Superior temporal gyrus (tissue), 1 donor: ENCODE results near the gene KRTAP10-7.
"Not testable (repeated sequence)": the region's sequence is repeated elsewhere in the genome, so short reads cannot be mapped to it uniquely, and the experiment has no call there.

ENCODE experiments used
- DNase-seq: peaks from one replicate; pipeline ENCODE4 v3.0.0-alpha.2; 2016; ENCODE audit errors: extremely low spot score

The KRTAP10-7 gene

DNA sequence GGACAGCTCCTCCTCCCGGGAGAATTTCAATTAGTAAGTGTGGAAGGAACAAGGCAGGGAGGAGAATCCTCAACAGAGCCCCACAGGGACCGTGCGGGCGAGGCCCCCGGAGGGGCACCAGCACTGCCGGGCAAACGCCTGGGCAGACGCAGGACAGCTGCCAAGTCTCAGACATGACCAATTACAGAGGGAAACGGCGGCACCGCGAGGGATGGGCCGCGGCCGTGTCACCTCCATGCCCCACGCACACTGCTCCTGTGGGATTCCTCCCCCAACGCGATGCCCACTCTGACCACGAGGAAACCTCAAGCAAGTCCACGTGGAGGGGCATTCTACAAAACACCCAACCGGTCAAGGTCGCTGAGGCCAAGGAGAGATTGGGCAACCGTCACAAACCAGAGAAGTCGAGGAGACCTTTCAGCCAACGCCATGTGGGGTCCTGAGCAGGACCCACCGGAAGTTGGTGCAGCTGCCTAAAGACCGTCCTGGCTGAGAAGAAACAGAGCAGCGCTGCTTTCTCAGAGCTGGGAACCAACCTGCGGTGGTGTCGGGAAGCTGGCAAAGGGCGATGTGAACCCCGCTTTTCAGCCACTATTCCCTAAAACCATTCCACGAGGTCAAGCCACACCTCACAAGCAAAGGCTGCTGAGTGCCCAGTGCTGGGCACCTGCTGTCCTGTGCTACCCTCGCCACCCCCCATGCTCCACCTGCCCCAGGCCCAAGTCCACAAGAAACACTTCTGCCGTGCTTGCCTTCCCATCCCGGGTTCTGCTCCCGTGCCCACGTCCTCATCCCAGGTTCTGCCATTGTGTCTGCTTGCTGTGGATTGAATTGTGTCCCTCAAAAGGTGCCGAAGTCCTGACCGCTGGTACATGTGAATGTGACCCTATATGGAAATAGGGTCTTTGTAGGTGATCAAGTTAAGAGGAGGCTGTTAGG, 28.3 kb upstream of the KRTAP10-7 start:
- DNase-seq, result no peak

DNA sequence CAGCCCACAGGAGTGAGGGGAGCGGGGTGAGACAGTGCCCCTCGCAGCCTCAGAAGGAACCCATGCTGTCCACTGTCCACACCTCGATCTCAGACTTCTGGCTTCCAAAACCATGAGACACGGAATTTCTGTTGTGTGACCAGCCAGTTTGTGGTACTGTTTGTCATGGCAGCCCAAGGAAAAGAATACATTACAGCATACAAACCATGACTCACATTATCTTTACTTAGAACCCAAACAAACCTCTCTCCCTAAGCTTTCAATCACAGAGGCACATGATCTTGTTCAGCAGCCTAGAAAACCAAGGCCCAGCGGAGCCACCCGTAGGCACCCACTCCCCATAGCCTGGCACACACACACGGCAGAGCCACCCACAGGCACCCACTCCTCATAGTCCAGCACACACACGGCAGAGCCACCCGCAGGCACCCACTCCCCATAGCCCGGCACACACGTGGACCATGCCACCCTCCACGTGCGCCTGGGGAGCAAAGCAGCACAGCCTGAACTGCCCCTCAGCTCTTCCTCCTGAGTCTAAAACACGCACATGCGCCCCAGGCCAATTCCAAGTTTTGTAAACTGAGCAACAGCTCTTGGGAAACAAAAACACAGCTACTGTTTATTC, 27.3 kb upstream of the KRTAP10-7 start:
- peak; percentile 10 for DNase-seq

DNA sequence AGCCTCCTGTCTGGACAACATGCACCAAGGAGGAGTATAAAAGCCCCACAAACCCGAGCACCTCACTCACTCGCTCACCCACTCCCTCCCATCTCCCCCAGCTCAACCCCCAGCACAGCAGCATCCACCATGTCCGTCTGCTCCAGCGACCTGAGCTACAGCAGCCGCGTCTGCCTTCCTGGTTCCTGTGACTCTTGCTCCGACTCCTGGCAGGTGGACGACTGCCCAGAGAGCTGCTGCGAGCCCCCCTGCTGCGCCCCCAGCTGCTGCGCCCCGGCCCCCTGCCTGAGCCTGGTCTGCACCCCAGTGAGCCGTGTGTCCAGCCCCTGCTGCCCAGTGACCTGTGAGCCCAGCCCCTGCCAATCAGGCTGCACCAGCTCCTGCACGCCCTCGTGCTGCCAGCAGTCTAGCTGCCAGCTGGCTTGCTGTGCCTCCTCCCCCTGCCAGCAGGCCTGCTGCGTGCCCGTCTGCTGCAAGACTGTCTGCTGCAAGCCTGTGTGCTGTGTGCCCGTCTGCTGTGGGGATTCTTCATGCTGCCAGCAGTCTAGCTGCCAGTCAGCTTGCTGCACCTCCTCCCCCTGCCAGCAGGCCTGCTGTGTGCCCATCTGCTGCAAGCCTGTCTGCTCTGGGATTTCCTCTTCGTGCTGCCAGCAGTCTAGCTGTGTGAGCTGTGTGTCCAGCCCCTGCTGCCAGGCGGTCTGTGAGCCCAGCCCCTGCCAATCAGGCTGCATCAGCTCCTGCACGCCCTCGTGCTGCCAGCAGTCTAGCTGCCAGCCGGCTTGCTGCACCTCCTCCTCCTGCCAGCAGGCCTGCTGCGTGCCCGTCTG, 26.6 kb upstream of the KRTAP10-7 start, which contains the start of gene KRTAP10-4:
KRTAP10-4 (plus strand) TSS at position 100 of the 827 bp plus-strand sequence; CDS start at position 130, 30 bp downstream.
- DNase-seq, result not testable (repeated sequence)

DNA sequence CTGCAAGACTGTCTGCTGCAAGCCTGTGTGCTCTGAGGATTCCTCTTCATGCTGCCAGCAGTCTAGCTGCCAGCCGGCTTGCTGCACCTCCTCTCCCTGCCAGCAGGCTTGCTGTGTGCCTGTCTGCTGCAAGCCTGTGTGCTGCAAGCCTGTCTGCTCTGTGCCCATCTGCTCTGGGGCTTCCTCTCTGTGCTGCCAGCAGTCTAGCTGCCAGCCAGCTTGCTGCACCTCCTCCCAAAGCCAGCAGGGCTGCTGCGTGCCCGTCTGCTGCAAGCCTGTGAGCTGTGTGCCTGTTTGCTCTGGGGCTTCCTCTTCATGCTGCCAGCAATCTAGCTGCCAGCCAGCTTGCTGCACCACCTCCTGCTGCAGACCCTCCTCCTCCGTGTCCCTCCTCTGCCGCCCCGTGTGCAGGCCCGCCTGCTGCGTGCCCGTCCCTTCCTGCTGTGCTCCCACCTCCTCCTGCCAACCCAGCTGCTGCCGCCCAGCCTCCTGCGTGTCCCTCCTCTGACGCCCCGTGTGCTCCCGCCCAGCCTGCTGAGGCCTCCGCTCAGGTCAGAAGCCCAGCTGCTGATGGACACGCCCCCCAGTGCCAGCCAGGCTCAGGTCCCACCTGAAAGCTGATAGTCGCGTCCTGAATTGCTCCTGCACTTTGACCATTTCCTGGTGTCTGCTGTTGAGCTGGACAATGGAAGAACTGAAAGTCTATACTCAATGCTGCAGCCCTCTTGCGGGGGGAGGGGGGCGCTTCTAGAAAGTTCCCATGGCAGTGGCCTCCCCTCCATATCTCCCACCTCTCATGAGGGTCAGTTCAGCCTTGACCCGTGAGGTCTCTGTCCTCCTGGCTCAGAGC, 25.7 kb upstream of the KRTAP10-7 start:
- DNase-seq, result no peak

DNA sequence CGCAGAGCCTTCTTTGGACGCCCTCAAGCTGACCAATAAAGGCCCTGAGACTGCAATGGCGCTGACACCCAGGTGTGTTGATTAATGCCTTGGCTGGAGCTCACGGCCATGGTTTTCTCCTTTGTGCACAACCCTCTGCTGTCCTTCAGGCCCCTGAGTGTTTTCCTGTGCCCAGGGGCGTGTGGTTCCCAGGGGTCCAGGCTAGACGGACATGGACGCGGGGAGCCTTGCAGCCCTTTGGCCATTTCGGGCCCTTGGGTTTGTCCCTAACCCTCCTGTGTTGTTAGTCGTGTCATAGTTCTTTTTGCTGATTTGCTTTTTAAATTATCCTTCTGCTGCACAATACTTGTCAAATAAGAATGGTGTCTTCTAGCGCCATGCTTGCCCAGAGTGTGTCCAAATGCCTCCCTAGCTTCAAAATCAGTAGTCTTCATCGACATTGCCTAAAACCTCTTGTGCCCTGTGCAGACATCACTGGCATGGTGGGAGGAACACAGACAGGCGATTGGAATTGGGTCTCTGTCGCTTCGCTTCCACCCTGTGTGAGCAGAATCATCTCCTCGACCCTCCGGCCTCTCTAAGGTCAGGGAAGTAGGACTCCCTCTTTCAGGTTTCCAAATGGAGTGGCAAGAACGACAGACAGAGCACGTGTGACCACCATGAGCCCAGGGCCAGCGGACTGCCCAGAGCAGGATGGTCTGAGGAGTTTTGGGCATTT, 24.9 kb upstream of the KRTAP10-7 start:
- DNase-seq, result no peak

DNA sequence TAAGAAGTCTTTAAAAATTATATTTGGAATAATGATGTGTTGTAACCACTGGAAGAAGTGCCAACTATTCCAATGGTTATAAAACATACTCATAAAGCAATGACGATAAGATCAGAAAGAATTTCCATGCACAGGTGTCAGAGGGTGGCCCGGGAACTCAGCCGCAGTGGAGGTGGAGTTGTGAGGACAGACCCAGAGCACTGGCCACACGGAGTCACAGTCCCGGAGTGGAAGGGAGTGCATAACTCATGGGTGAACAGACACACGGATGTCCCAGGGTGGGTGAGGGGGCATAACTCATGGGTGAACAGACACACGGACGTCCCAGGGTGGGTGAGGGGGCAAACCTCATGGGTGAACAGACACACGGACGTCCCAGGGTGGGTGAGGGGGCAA, 24.4 kb upstream of the KRTAP10-7 start:
- no peak for DNase-seq

DNA sequence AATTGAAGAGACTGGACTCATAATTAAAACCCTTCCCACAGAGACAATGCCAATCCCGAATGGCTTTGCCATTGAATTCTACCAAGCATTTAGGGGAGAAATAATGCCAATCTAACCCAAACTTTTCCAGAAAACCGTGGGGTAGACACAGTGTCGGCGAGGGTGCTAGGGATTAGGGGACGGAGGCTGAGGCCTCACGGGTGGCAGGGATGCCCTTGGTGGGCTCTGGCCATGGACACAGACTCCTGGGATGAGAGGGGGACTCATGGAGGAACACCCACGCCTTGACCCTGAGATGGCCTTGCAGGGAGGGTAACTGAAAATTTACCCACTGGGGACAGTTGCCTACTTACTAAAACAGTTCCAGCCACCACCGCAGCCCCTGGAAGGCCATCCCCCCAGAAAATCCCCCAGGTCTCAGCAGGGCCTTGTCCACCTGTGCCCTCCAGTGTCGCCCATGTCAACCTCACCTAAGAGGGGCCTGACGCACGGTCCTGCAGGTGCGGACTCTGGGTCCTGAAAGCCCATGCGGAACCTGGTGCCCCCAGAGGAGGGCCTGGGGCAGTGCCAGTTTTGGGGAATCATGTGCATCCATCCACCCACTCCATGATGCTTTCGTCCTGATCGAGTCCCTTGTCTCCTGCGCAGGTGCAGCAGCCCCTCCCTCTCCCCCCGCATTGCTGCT, 21.9 kb upstream of the KRTAP10-7 start:
- no peak for DNase-seq

DNA sequence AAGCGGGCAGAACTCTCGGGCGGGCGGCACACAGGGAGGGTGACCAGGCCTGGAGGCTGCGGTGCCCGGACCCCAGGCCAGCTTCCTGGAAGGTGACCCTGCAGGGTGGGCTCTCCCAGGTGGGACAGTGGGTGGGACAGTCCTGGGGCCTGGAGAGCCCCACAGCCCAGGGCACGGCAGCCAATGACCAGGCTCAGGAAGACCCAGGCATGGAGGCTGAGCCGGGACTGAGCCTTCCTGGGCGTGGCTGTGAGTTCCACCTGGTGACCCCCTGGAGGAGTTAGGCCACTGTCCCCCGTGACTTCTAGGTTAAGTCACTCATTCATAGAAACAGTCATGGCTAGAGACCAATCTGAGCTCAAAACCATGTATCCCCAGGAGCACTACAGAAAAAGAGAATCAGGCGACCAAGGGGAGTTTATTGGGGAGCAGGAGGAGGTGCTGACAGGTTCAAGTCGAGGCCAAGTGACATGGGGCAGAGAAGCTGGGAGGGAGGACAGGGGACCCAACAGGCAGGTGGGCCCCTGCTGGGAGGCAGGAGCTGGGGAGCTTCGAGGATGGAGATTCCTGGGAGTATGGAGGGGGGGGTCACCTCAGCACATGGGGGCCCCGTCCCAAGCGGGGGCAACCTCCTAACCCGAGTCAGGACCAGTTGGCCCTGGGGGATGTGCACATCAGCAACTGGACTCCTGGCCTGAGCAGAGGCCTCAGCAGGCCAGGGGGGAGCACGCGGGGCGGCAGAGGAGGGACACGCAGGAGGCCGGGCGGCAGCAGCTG, 21.2 kb upstream of the KRTAP10-7 start:
- no peak for DNase-seq

DNA sequence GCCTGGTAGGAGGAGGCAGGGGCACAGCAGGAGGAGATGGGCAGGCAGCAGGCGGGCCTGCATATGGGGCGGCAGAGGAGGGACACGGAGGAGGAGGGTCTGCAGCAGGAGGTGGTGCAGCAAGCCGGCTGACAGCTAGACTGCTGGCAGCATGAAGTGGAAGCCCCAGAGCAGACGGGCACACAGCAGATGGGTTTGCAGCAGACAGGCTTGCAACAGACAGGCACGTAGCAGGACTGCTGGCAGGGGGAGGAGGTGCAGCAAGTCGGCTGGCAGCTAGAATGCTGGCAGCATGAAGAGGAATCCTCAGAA, 20.6 kb upstream of the KRTAP10-7 start:
- DNase-seq, result no peak

DNA sequence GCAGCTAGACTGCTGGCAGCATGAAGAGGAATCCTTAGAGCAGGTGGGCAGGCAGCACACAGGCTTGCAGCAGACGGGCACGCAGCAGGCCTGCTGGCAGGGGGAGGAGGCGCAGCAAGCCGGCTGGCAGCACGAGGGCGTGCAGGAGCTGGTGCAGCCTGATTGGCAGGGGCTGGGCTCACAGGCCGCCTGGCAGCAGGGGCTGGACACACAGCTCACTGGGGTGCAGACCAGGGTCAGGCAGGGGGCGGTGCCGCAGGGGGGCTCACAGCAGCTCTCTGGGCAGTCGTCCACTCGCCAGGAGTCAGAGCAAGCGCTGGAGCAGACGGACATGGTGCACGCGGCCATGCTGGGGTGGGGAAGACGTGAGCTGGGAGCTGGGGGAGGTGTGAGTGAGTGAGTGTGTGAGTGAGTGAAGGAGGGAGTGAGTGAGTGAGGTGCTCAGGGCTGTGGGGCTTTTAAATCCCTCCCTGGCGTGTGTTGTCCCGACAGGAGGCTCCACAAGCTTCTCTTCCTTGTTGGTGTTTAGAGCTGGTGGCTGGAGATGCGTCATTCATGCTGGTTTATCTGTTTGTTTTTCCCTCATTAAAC, 20.1 kb upstream of the KRTAP10-7 start, which contains the start of gene KRTAP10-5:
KRTAP10-5 (minus strand) TSS at position 374 of the 591 bp plus-strand sequence; CDS start at position 348, 26 bp downstream.
- DNase-seq, result not testable (repeated sequence)

DNA sequence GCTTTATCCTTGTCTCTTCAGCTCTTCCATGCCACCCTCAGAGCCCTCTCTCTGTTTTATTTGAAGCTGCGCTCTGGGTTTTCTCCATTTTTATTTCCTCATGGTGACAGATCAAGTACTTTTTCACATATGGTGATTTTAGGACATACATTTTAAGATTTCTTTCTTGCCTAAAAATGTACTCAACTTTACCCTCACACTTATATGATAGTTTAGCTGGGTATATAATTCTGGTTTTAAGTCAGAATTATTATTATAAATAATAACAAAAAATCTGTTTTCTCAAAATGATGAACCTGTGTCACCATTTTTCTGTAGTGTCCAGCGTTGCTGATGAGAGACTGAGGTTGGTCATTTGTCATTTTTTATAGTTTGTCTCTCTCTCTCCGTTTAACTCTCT, 19.2 kb upstream of the KRTAP10-7 start:
- no peak for DNase-seq

DNA sequence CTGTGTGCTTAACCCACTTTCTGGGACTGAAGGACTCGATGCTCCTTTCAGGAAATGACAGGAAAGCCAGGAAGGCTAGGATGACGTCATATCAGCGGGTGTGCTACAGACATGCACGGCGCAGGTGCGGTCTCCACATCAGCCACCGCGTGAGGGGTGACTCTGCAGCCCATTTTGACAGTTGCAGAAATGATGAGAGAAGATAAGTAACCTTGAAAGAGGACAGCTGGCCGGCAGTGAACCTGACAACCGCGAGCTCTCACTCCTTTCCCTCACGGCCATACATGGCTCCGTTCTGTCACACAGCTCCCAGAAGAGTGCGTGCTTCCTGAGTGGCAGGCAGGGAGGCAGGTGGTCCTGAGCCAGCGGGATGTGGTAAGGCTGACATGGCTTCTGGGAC, 18.3 kb upstream of the KRTAP10-7 start:
- no peak for DNase-seq

DNA sequence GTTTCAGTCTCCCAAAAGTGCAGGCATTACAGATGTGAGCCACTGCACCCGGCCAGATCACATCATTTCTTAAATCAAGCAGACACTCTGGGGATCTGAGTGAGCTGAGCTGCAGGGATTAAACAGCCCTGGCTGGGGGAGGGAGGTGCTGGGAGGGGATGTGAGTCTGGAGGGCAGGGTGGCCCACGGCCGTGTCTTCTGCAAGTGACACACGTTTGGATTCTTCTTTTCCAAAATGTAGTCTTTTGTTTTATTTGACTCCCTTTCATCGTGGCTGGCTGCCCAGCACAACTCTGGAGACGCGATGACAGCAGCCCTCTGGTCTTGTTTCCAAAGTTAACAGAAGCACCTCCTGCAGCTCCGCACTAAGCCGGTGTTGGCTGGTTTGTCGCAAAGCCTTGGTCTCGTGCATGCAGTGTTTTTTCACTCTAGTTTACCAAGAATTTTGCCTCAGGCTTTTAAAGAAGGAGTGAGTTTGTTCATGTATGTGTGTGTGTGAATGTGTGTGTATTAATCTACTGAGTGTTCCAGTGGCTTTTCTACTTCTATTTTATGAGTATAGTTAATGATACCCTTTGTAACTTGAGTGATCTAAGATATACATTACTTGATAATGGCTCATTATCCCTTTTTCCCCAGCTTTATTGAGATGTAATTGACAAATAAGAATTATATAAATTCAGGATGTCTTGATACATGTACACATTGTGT, 17.2 kb upstream of the KRTAP10-7 start:
- no peak for DNase-seq

DNA sequence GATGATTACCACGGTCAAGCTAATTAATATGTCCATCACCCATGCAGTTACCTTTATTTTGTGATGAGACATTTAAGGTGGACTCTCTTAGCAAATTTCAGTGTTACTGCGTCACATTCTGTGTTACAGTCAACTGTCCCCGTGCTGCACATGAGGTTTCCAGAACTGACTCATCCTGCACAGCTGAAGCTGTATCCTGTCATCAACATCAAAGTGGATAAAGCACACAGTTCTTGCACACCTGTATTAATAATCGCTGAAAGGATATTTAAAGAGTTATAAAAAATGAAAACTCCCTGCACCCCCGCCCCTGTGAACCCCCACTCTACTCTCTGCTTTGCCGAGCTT, 16.6 kb upstream of the KRTAP10-7 start:
- no peak for DNase-seq

DNA sequence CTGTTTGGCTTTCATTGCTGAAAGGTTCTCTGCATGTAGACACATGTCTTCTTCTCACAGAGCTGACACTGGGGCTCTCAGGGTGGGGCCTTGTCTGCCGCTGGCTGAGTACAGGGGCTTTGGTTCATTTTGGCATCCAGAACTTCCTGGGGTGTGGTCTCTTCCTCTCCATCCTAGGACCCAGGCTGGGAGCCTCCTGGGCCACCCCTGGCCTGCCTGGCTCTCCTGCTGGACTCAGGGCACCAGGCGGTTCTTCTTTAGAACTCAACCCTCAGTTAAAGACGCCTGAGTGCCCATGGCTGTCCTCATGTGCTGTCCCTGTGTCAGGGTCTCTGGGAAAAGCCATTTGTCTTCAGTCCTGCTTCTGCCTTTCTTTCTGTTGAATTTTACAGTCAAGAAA, 14.5 kb upstream of the KRTAP10-7 start:
- DNase-seq, result no peak

DNA sequence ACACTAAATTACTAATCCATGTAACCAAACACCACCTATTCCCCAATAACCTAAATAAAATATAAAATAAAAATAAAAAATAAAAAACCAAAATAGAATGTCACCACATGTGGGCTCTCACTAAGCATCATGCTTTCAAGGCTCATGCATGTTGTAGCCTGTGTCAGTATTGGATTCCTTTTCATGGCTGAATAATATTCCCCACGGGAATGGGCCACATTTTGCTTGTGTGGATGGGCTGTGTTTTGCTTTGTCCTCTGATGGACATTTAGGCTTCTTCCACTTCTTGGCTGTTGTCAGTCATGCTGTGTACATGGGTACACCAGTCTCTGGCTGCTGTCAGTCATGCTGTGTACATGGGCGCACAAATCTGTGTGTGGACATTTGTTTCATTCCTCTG, 11.3 kb upstream of the KRTAP10-7 start:
- no peak for DNase-seq

DNA sequence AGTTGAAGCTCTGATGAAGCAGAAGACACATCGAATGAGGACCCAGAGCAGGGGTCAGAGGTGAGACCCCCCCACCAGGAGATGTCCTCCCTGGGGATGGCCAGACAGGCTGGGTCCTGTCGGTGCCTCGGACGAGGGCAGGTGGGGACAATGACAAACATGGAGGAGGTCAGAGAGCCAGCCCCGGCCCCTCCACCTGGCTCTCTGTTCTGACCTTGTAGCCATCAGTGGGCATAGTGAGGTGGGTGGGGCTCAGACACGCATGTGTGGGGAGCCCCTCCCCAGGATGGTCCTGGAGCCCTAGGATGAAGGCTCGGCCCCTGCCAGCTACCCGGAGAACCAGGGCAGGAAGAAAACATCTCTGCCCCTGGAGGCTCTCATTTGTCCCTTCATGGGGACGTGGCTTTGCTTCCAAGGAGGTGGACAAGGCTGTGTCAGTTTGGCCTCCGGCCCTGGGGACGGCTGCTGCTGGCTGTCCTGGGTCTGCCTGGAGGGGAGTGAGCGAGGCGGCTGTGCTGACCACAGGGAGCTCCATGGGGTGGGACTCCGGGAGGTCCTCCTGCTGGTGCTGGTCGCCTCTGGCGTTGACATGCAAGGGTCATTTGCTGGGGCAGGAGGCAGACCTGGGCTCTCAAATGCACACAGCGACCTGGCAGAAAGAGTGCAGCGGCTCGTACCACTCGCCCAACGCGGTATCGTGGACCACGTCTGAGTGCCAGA, 10.7 kb upstream of the KRTAP10-7 start:
- DNase-seq, result no peak

DNA sequence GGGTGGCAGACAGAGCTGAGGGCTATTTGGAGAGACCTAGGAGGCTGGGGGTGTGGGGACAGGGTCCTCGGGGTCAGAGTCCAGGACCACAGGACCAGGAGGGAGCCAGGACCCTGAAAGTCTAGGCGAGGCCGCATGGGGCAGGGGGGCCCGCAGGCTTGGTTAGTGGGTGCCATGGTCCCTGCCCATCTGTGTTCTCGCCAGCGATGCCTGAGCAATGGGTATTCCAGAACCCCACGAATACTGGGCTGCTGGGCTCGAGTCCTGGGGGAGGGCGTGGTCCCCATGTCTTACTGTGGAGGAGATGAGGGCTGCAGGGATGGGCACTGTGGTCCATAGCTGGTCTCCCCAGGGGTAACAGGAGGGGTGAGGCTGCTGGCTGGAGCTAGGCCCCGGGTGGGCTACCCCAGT, 10.1 kb upstream of the KRTAP10-7 start:
- DNase-seq, result no peak
